ENCODE results near the gene POLD4. TPM values are rescaled to one million over a fixed set of nuclear protein-coding genes. Genes with fewer than 3 reads are reported as not detected.

POLD4 gene
- total RNA-seq (2022; extraction: Qiagen RNA extraction; ENCODE audit: low read depth): 201 to 271 TPM (median 246 TPM) in 5 replicates

GRCh38 chr11:67353317-67354074 is at the start of gene POLD4:
POLD4 (minus strand) TSS chr11:67353546; CDS start chr11:67353399, 147 bp downstream.

GRCh38 chr11:67401495-67402191 is 48.3 kb upstream of the POLD4 start, which contains the start of gene PPP1CA:
PPP1CA (minus strand) TSS chr11:67401858; CDS start chr11:67401782, 76 bp downstream.

GRCh38 chr11:67391304-67392182 is 38.2 kb upstream of the POLD4 start, which contains the start of gene RAD9A:
RAD9A (plus strand) TSS chr11:67391986; CDS start chr11:67392045, 59 bp downstream.

GRCh38 chr11:67372993-67373647 is 19.8 kb upstream of the POLD4 start, which contains the start of gene CLCF1:
CLCF1 (minus strand) TSS chr11:67373598; CDS start chr11:67373539, 59 bp downstream.

GRCh38 chr11:67303132-67303834 is 50.1 kb downstream of the POLD4 start, which contains the start of gene SSH3:
SSH3 (plus strand) TSS chr11:67303530; CDS start chr11:67303626, 96 bp downstream.

Other genes starting within 250 kb of the POLD4 start
- 46.8 to 52.5 TPM (median 50.2 TPM) in 5 replicates for gene KDM2A, start 234.3 kb downstream of the POLD4 start, total RNA-seq (2022; extraction: Qiagen RNA extraction; ENCODE audit: low read depth)
- 25.9 to 40.4 TPM (median 37.5 TPM) in 5 replicates for gene GRK2, start 87.1 kb downstream of the POLD4 start, total RNA-seq (2022; extraction: Qiagen RNA extraction; ENCODE audit: low read depth)
- gene ANKRD13D, start 64.2 kb downstream of the POLD4 start, total RNA-seq (2022; extraction: Qiagen RNA extraction; ENCODE audit: low read depth): 20.0 to 29.6 TPM (median 25.1 TPM) in 5 replicates
- 16.1 to 33.6 TPM (median 21.4 TPM) in 5 replicates for gene SSH3, start 50.0 kb downstream of the POLD4 start, total RNA-seq (2022; extraction: Qiagen RNA extraction; ENCODE audit: low read depth)
- 43.7 to 49.7 TPM (median 44.6 TPM) in 5 replicates for gene CLCF1, start 20.1 kb upstream of the POLD4 start, total RNA-seq (2022; extraction: Qiagen RNA extraction; ENCODE audit: low read depth)
- 24.4 to 39.1 TPM (median 35.9 TPM) in 5 replicates for gene RAD9A, start 38.4 kb upstream of the POLD4 start, total RNA-seq (2022; extraction: Qiagen RNA extraction; ENCODE audit: low read depth)
- 272 to 298 TPM (median 294 TPM) in 5 replicates for gene PPP1CA, start 48.3 kb upstream of the POLD4 start, total RNA-seq (2022; extraction: Qiagen RNA extraction; ENCODE audit: low read depth)
- 0.07 to 0.22 TPM in 2 of 5 replicates, not detected in the others for gene TBC1D10C, start 50.5 kb upstream of the POLD4 start, total RNA-seq (2022; extraction: Qiagen RNA extraction; ENCODE audit: low read depth)
- 0.12 to 0.24 TPM (median 0.16 TPM) in 5 replicates for gene CARNS1, start 62.1 kb upstream of the POLD4 start, total RNA-seq (2022; extraction: Qiagen RNA extraction; ENCODE audit: low read depth)
- 38.4 to 52.4 TPM (median 50.5 TPM) in 5 replicates for gene RPS6KB2, start 74.9 kb upstream of the POLD4 start, total RNA-seq (2022; extraction: Qiagen RNA extraction; ENCODE audit: low read depth)
- gene PTPRCAP, start 84.1 kb upstream of the POLD4 start, total RNA-seq (2022; extraction: Qiagen RNA extraction; ENCODE audit: low read depth): 0.20 to 0.50 TPM (median 0.36 TPM) in 4 of 5 replicates, not detected in the other
- gene CORO1B, start 89.9 kb upstream of the POLD4 start, total RNA-seq (2022; extraction: Qiagen RNA extraction; ENCODE audit: low read depth): 47.7 to 60.2 TPM (median 56.9 TPM) in 5 replicates
- not detected in 5 replicates for gene GPR152, start 99.2 kb upstream of the POLD4 start, total RNA-seq (2022; extraction: Qiagen RNA extraction; ENCODE audit: low read depth)
- not detected in 5 replicates for gene CABP4, start 101.8 kb upstream of the POLD4 start, total RNA-seq (2022; extraction: Qiagen RNA extraction; ENCODE audit: low read depth)
- gene TMEM134, start 115.7 kb upstream of the POLD4 start, total RNA-seq (2022; extraction: Qiagen RNA extraction; ENCODE audit: low read depth): 42.5 to 61.2 TPM (median 52.1 TPM) in 5 replicates
- 44.1 to 54.3 TPM (median 48.7 TPM) in 5 replicates for gene AIP, start 129.5 kb upstream of the POLD4 start, total RNA-seq (2022; extraction: Qiagen RNA extraction; ENCODE audit: low read depth)
- 41.1 to 63.5 TPM (median 53.4 TPM) in 5 replicates for gene PITPNM1, start 151.8 kb upstream of the POLD4 start, total RNA-seq (2022; extraction: Qiagen RNA extraction; ENCODE audit: low read depth)
- 70.1 to 119 TPM (median 105 TPM) in 5 replicates for gene CDK2AP2, start 154.6 kb upstream of the POLD4 start, total RNA-seq (2022; extraction: Qiagen RNA extraction; ENCODE audit: low read depth)
- not detected in 5 replicates for gene CABP2, start 169.9 kb upstream of the POLD4 start, total RNA-seq (2022; extraction: Qiagen RNA extraction; ENCODE audit: low read depth)
- 1,398 to 1,764 TPM (median 1,658 TPM) in 5 replicates for gene GSTP1, start 230.3 kb upstream of the POLD4 start, total RNA-seq (2022; extraction: Qiagen RNA extraction; ENCODE audit: low read depth)

Measured in A549 treated with CpdA at 1 μM for 4 hours (cell line).